ENCODE results near the gene COX17. TPM values are rescaled to one million over a fixed set of nuclear protein-coding genes. Genes with fewer than 3 reads are reported as not detected.

Gene COX17
- total RNA-seq, 1 experiment from 2014 or later: 51.3 TPM

DNA sequence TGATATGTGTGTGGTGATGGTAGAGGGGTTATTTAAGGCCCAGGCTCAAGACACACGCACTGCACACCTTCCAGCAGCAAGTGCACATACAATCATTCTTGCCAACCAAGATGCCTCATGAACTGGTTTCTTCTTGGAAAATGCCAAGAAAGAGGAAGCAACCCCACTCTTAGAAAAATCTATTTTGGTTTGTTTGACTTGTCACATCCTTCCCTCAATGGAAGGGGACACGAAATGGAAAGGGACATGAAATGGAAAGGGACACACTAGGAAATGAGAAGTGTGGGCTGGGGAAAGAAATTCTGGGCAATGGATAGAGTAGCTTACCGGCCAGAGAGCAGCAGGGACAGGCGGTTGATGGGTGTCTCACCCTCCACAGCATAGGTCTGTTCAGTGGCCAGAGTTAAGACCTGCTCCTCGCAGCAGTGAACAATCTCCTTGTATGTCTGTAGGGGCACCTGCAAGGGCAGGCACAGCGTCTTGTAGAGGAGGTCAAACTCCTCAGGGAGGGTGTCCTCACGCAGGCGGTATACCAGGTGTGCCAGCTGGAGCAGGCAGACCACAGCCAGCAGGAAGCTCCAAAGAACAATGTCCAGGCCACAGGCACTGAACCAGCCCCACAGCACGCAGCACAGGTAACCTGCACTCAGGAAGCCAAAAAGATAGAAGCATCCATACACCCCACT is 17.5 kb downstream of the COX17 start:
- no peak for DNase-seq
- BruUV-seq (replicated peaks): no TSS peak
- Mint-ChIP-seq H3K27me3 (ENCODE audit: unreplicated experiment) (no peaks in the 10 kb centered on the region), H3K9me3 (ENCODE audit: low read depth, unreplicated experiment) (no peaks in the 10 kb centered on the region), H3K27ac (ENCODE audit: unreplicated experiment) (no peak overlapping the region), H3K36me3 (ENCODE audit: insufficient read depth, unreplicated experiment) (no peaks in the 10 kb centered on the region), H3K4me1 (ENCODE audit: low read depth, unreplicated experiment) (no peaks in the 10 kb centered on the region), H3K4me3 (ENCODE audit: low read depth, unreplicated experiment) (no peak overlapping the region)
- intact Hi-C loops (cut with micrococcal nuclease; ENCODE audit: unreplicated experiment): no loop called here
- CTCF ChIA-PET: no interaction called here
- TF ChIP-seq, protein P1, sequence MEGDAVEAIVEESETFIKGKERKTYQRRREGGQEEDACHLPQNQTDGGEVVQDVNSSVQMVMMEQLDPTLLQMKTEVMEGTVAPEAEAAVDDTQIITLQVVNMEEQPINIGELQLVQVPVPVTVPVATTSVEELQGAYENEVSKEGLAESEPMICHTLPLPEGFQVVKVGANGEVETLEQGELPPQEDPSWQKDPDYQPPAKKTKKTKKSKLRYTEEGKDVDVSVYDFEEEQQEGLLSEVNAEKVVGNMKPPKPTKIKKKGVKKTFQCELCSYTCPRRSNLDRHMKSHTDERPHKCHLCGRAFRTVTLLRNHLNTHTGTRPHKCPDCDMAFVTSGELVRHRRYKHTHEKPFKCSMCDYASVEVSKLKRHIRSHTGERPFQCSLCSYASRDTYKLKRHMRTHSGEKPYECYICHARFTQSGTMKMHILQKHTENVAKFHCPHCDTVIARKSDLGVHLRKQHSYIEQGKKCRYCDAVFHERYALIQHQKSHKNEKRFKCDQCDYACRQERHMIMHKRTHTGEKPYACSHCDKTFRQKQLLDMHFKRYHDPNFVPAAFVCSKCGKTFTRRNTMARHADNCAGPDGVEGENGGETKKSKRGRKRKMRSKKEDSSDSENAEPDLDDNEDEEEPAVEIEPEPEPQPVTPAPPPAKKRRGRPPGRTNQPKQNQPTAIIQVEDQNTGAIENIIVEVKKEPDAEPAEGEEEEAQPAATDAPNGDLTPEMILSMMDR (IDR thresholded peaks at IDR 0.05; ENCODE audit: unreplicated experiment): no peak

DNA sequence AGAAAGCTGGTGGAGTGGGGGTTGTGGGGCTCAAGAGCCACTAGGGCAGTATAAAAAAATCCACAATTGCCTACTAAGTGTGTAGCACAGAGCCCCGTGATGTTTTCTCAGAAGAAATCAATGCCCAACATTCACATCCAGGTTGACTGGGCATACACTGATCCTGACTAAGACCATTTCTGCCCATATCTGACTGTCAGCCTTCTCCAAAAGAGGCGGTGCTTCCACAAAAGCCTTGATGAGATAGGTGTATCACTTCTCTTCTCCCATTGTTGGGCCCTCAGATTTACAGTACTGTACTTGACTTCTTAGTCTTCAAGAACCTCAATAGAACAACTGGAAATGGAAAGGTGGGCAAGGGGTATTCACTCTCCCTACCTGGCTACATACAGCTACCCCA is 18.2 kb downstream of the COX17 start:
- Mint-ChIP-seq H3K27ac (ENCODE audit: unreplicated experiment) (no peak overlapping the region), H3K36me3 (ENCODE audit: insufficient read depth, unreplicated experiment) (no peaks in the 10 kb centered on the region), H3K4me3 (ENCODE audit: low read depth, unreplicated experiment) (no peak overlapping the region), H3K9me3 (ENCODE audit: low read depth, unreplicated experiment) (no peaks in the 10 kb centered on the region), H3K4me1 (ENCODE audit: low read depth, unreplicated experiment) (no peaks in the 10 kb centered on the region), H3K27me3 (ENCODE audit: unreplicated experiment) (no peaks in the 10 kb centered on the region)
- TF ChIP-seq, protein P1 (IDR thresholded peaks at IDR 0.05; ENCODE audit: unreplicated experiment): no peak
- no peak for DNase-seq
- CTCF ChIA-PET: no interaction called here
- BruUV-seq (replicated peaks): no TSS peak
- intact Hi-C loops (cut with micrococcal nuclease; ENCODE audit: unreplicated experiment): no loop called here

DNA sequence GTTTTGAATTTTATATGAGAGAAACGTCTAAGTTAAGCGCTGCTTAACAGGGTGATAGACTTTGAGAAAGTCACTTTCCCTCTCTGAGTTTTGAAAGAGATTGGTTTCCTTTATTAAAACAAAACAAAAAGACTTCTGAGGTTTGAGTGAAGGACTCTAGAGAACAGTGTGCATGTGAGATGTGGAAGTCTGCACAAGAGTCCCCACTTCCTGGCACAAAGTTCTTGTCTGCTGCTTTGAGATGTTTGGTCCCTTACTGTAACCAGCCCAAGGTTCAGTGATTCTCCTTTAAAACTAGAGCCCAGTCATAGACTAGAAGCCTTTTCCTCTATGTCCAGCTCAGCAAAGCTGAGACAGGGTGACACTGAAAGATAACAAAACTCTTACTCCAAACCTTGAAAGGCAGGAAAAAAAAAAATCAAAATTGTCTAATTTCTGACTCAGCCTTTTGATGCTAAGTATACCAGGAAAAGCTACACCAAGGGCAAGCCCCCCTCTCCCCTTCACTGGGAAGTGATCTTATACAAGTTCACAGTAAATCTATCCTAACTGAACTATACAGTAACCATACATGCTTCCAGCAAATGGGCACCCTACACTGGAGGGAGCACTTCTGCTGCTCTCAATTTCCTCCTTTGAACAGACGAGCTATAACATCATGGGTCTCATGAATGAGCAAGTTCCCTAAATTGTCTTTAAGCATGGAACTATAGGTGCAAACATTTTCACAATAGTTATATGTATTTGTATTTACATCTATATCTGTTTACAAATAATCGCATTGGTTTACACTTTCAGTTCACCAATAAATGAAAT is 19.1 kb downstream of the COX17 start:
- intact Hi-C loops (cut with micrococcal nuclease; ENCODE audit: unreplicated experiment): no loop called here
- no peaks in the 10 kb centered on the region for H3K36me3 Mint-ChIP-seq (ENCODE audit: insufficient read depth, unreplicated experiment)

DNA sequence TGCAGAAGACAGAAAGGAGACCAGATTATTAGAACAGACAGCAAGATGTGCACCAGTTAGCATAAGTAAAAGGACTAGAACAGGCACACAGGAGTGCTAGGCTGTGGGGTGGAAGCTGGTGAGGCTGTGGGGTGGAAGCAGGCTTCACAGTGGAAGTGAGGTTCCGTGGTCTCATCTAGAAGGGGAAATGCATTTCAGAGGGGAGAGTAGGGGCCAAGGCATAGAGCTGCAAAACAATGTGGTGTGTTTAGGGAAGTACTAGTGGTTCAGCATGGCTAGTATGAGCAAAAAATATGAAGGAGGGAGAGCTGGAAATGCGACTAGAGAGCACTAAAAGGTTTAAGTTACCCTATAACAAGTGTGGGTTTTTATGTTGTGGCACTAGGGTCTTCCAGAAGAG is 23.3 kb downstream of the COX17 start:
- Mint-ChIP-seq H3K4me1 (ENCODE audit: low read depth, unreplicated experiment) (no peaks in the 10 kb centered on the region), H3K27me3 (ENCODE audit: unreplicated experiment) (no peaks in the 10 kb centered on the region), H3K4me3 (ENCODE audit: low read depth, unreplicated experiment) (no peak overlapping the region), H3K9me3 (ENCODE audit: low read depth, unreplicated experiment) (no peaks in the 10 kb centered on the region), H3K27ac (ENCODE audit: unreplicated experiment) (no peak overlapping the region), H3K36me3 (ENCODE audit: insufficient read depth, unreplicated experiment) (no peaks in the 10 kb centered on the region)
- intact Hi-C loops (cut with micrococcal nuclease; ENCODE audit: unreplicated experiment): no loop called here
- TF ChIP-seq, protein P1 (IDR thresholded peaks at IDR 0.05; ENCODE audit: unreplicated experiment): no peak
- CTCF ChIA-PET: no interaction called here
- no peak for DNase-seq
- no TSS peak for BruUV-seq (replicated peaks)

More for the DNA sequence above, 19.1 kb downstream of the COX17 start:
- no peaks in the 10 kb centered on the region for H3K4me1 Mint-ChIP-seq (ENCODE audit: low read depth, unreplicated experiment)
- H3K4me3 Mint-ChIP-seq (ENCODE audit: low read depth, unreplicated experiment): no peak overlapping the region
- BruUV-seq (replicated peaks): no TSS peak
- H3K27ac Mint-ChIP-seq (ENCODE audit: unreplicated experiment): no peak overlapping the region
- TF ChIP-seq, protein P1 (IDR thresholded peaks at IDR 0.05; ENCODE audit: unreplicated experiment): no peak
- CTCF ChIA-PET: no interaction called here
- no peaks in the 10 kb centered on the region for H3K9me3 Mint-ChIP-seq (ENCODE audit: low read depth, unreplicated experiment)
- no peaks in the 10 kb centered on the region for H3K27me3 Mint-ChIP-seq (ENCODE audit: unreplicated experiment)
- no peak for DNase-seq

Measured in Calu3 (cell line).